Brain microvascular endothelial cell (primary cell): ENCODE measurements around the gene MFSD1.

Source experiments
- DNase-seq: peaks from one replicate; pipeline ENCODE4 v3.0.0-alpha.2; 2020
- H3K27ac ChIP-seq: fragments of 250-450 bp; sonication (Bioruptor Pico); 2 replicates; pipeline ENCODE4 v1.5.1; 2020; ENCODE audit warnings: mild to moderate bottlenecking, moderate library complexity
- H3K27me3 ChIP-seq: fragments of 250-450 bp; sonication (Bioruptor Pico); replicated peaks from 2 replicates; pipeline ENCODE4 v1.5.1; 2020; ENCODE audit warnings: mild to moderate bottlenecking
- H3K36me3 ChIP-seq: fragments of 250-450 bp; sonication (Bioruptor Pico); replicated peaks from 2 replicates; pipeline ENCODE4 v1.5.1; 2020; ENCODE audit warnings: mild to moderate bottlenecking
- H3K4me3 ChIP-seq: 2 replicates; pipeline ENCODE4 v1.5.1; 2011; ENCODE audit warnings: low read depth, mild to moderate bottlenecking, control low read depth, low read length, moderate library complexity
- CTCF ChIP-seq: IDR thresholded peaks from 2 replicates; pipeline ENCODE4 v1.5.1; 2011; ENCODE audit warnings: low read depth, mild to moderate bottlenecking, moderate library complexity, low read length, control low read depth, inconsistent platforms; ENCODE audit errors: missing control alignments
- in situ Hi-C: cut with HindIII; loops from 2 replicates; pipeline ENCODE4 v1.10.0; 2017; ENCODE audit warnings: low sequenced_read_pairs, low pct_ligation_motif_present

Gene MFSD1

DNA sequence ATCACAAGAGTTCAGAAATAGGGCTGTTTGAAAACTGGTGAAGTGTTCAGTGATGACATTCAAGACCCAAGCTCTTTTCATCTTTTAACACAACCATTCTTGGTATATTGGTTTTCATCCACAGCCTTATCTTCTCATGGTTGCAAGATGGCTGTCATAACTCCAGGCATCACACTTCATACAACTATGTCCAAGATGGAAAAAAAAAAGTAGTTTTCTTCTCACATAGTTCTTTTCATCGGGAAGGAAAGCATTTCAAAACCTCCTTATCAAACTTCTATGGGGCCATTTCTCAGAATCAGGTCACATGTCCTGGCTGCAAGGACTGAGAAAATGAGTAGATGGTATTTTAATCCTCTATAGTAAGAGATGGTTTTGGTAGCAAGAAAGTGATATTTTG, 21.1 kb upstream of the MFSD1 start:
- no peaks in the 10 kb centered on the region for H3K36me3 ChIP-seq
- no peak overlapping the region for H3K27ac ChIP-seq
- no peak for TF ChIP-seq CTCF
- no peaks in the 10 kb centered on the region for H3K27me3 ChIP-seq
- in situ Hi-C loops, result loop anchor here (10.0 kb wide), 1 partner anchor 126 kb away; no protein-coding TSS in a partner anchor
- no peak overlapping the region for H3K4me3 ChIP-seq
- no peak for DNase-seq

GRCh38 chr3:158781191-158781590, 20.7 kb upstream of the MFSD1 start:
- TF ChIP-seq CTCF, result peak; percentile 34
- in situ Hi-C loops, result loop anchor here (10.0 kb wide), 1 partner anchor 126 kb away; no protein-coding TSS in a partner anchor
- no peaks in the 10 kb centered on the region for H3K36me3 ChIP-seq

GRCh38 chr3:158781849-158782248, 20.0 kb upstream of the MFSD1 start:
- Histone ChIP-seq H3K27me3 (no peaks in the 10 kb centered on the region), H3K36me3 (no peaks in the 10 kb centered on the region), H3K4me3 (no peak overlapping the region), H3K27ac (no peak overlapping the region)
- no peak for DNase-seq
- in situ Hi-C loops, result loop anchor here (10.0 kb wide), 1 partner anchor 127 kb away; no protein-coding TSS in a partner anchor
- TF ChIP-seq CTCF, result no peak

More at GRCh38 chr3:158781191-158781590, 20.7 kb upstream of the MFSD1 start:
- H3K27ac ChIP-seq, result no peak overlapping the region
- no peak overlapping the region for H3K4me3 ChIP-seq
- no peak for DNase-seq
- H3K27me3 ChIP-seq, result no peaks in the 10 kb centered on the region

GRCh38 chr3:158782283-158782989, 19.4 kb upstream of the MFSD1 start:
- no peak for DNase-seq
- H3K27ac ChIP-seq, result no peak overlapping the region
- TF ChIP-seq CTCF, result no peak
- H3K4me3 ChIP-seq, result no peak overlapping the region
- H3K27me3 ChIP-seq, result no peaks in the 10 kb centered on the region
- in situ Hi-C loops, result loop anchor here (10.0 kb wide), 1 partner anchor 128 kb away; no protein-coding TSS in a partner anchor
- no peaks in the 10 kb centered on the region for H3K36me3 ChIP-seq

DNA sequence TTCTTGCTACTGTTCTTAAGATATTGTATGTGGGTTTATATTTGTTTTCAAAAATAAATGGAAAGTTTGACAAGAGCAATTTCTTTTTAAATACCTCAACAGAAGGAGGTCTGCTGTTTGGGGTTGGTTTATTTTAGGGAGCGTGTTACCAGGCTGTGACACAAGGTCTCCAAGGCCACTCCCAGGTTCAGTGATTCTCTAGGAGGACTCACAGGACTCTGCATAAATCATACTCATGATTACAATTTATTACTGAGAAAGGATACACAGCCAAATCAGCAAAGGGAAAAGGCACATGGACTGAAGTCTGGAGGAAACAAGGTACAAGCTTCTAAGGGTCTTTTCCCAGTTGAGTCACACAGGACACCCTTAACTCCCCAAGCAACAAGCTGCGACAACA, 18.8 kb upstream of the MFSD1 start:
- no peaks in the 10 kb centered on the region for H3K27me3 ChIP-seq
- H3K36me3 ChIP-seq, result no peaks in the 10 kb centered on the region
- no peak overlapping the region for H3K27ac ChIP-seq
- H3K4me3 ChIP-seq, result no peak overlapping the region
- DNase-seq, result no peak
- no peak for TF ChIP-seq CTCF
- in situ Hi-C loops, result loop anchor here (10.0 kb wide), 1 partner anchor 128 kb away; no protein-coding TSS in a partner anchor
